HEK293T (cell line): Measurements from ENCODE around the gene ZNF358.

ENCODE experiments used
- FOXA1 ChIP-seq: fragments of 450-650 bp; IDR thresholded peaks from 2 replicates; pipeline ENCODE4 v1.6.1; 2016; ENCODE audit warnings: mild to moderate bottlenecking
- FOXK2 ChIP-seq: fragments of 450-650 bp; IDR thresholded peaks from 2 replicates; pipeline ENCODE4 v1.6.1; 2016; ENCODE audit warnings: mild to moderate bottlenecking
- HDGF ChIP-seq: fragments of 450-650 bp; IDR thresholded peaks from 2 replicates; pipeline ENCODE4 v1.6.1; 2017; ENCODE audit warnings: antibody characterized with exemption, borderline replicate concordance
- NFRKB ChIP-seq: fragments of 450-650 bp; IDR thresholded peaks from 2 replicates; pipeline ENCODE4 v1.6.1; 2016; ENCODE audit warnings: mild to moderate bottlenecking, moderate library complexity
- SP1 ChIP-seq: fragments of 450-650 bp; IDR thresholded peaks from 2 replicates; pipeline ENCODE4 v1.6.1; 2017
- SUZ12 ChIP-seq: fragments of 450-650 bp; IDR thresholded peaks from 2 replicates; pipeline ENCODE4 v1.6.1; 2016; ENCODE audit warnings: mild to moderate bottlenecking

- TF ChIP-seq HDGF = no peak
- TF ChIP-seq NFRKB = no peak
- no peak for TF ChIP-seq SUZ12
- no peak for TF ChIP-seq SP1
- TF ChIP-seq FOXA1 = no peak
- TF ChIP-seq FOXK2 = no peak
These were observed 4.5 kb downstream of the ZNF358 start for GRCh38 chr19:7520131-7521051.
